Peyer's patch (tissue), 4 donors: ENCODE results near the gene GPR141. TPM values are rescaled to one million over a fixed set of nuclear protein-coding genes. Genes with fewer than 3 reads are reported as not detected.

ENCODE experiments used
- DNase-seq, 3 donors: peaks; one replicate each; pipeline ENCODE4 v3.0.0-alpha.2; 2017 to 2019
- H3K27ac ChIP-seq, 4 donors: fragments of 200-600 bp; sonication (generic); one replicate each; pipeline ENCODE4 v1.5.1; 2016 to 2019
- H3K27me3 ChIP-seq, 2 donors: fragments of 200-600 bp; sonication (generic); one replicate each; pipeline ENCODE4 v1.5.1; 2019
- H3K36me3 ChIP-seq, 3 donors: fragments of 200-600 bp; sonication (generic); one replicate each; pipeline ENCODE4 v1.5.1; 2016 to 2019
- H3K4me1 ChIP-seq, 4 donors: fragments of 200-600 bp; sonication (generic); one replicate each; pipeline ENCODE4 v1.5.1; 2016 to 2019
- H3K4me3 ChIP-seq, 4 donors: fragments of 200-600 bp; sonication (generic); 1 replicate in 3 of 4; 2 replicates in 1 of 4; pipeline ENCODE4 v1.5.1; 2016 to 2019; ENCODE audit warnings: mild to moderate bottlenecking in 1 of 4
- H3K9me3 ChIP-seq, 4 donors: fragments of 200-600 bp; sonication (generic); one replicate each; pipeline ENCODE4 v1.5.1; 2016 to 2019; ENCODE audit warnings: mild to moderate bottlenecking in 1 of 4
- POLR2A ChIP-seq, 2 donors: fragments of 450-650 bp; IDR thresholded peaks; one replicate each; pipeline ENCODE4 v1.5.1; 2017; ENCODE audit warnings: antibody characterized with exemption in 2 of 2, mild to moderate bottlenecking in 2 of 2, moderate library complexity in 2 of 2
- total RNA-seq, 4 donors: library from RNA; depleted of rRNA; stranded (reverse); fragments of >200 nt; gene quantifications; one replicate each; pipeline ENCODE4 v1.1.0, GENCODE V29; 2016
- TF ChIP-seq, protein P1 (sequence below), 6 experiments: fragments of 450-650 bp in 4 of 6; fragments of 200-600 bp in 2 of 6; sonication (generic) in 1 of 6; IDR thresholded peaks; one replicate each; pipeline ENCODE4 v1.5.1; 2017 to 2019; ENCODE audit warnings: antibody characterized with exemption in 6 of 6, mild to moderate bottlenecking in 3 of 6, moderate library complexity in 1 of 6

Gene GPR141
- total RNA-seq, 4 donors from 2014 or later = not detected

DNA sequence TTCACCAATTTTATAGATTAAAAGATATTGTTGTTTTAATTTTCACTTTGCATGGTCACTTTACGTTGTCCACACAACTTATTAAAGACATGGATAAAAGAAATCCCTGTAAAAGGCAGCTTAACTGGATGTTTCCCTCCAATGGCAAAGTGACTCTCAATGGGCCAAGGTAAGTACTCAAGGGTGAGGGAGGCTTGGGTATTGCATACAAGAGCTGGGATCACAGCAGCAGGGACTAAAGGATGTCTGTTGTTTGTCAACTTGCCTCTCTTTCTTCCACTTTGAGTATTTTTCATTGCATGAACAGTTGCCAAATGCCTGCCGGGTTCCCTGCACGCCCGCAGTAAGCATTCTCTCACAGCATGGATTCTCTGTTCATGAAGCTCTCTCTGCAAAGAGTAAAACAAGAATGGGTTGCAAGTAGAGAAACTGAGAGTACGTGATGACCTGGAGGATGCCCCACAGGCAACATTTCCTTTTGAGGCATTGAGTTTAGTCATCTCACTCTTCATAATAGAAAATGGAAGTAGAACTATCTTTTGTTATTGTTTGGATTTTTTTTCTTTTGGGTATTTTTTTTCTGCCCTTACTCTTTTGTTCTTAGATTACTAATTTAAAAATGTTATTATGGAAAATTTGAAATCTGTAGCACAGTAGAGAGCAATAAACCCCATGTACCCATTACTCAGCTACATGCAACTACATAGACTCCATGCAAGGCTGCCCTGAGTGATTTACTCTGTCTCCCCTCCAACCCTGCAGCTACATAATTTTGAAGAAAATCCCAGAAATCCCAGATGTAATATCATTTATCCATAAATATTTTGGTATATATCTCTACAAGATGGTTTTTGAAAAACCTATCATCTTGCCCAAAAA, 26.3 kb downstream of the GPR141 start:
- H3K36me3 ChIP-seq = no peaks in the 10 kb centered on the region
- no peak for TF ChIP-seq POLR2A (IDR thresholded peaks at IDR 0.05)
- TF ChIP-seq, protein P1, sequence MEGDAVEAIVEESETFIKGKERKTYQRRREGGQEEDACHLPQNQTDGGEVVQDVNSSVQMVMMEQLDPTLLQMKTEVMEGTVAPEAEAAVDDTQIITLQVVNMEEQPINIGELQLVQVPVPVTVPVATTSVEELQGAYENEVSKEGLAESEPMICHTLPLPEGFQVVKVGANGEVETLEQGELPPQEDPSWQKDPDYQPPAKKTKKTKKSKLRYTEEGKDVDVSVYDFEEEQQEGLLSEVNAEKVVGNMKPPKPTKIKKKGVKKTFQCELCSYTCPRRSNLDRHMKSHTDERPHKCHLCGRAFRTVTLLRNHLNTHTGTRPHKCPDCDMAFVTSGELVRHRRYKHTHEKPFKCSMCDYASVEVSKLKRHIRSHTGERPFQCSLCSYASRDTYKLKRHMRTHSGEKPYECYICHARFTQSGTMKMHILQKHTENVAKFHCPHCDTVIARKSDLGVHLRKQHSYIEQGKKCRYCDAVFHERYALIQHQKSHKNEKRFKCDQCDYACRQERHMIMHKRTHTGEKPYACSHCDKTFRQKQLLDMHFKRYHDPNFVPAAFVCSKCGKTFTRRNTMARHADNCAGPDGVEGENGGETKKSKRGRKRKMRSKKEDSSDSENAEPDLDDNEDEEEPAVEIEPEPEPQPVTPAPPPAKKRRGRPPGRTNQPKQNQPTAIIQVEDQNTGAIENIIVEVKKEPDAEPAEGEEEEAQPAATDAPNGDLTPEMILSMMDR (IDR thresholded peaks at IDR 0.05) = no peak
- no peaks in the 10 kb centered on the region for H3K27me3 ChIP-seq
- H3K27ac ChIP-seq = no peak overlapping the region
- no peak for DNase-seq
- no peaks in the 10 kb centered on the region for H3K4me1 ChIP-seq
- no peak overlapping the region for H3K4me3 ChIP-seq
- no peaks in the 10 kb centered on the region for H3K9me3 ChIP-seq

- Histone ChIP-seq H3K9me3 (no peaks in the 10 kb centered on the region), H3K4me1 (no peaks in the 10 kb centered on the region), H3K27ac (no peak overlapping the region), H3K4me3 (no peak overlapping the region), H3K36me3 (no peaks in the 10 kb centered on the region), H3K27me3 (no peaks in the 10 kb centered on the region)
- TF ChIP-seq, protein P1 (IDR thresholded peaks at IDR 0.05) = no peak
- no peak for TF ChIP-seq POLR2A (IDR thresholded peaks at IDR 0.05)
- DNase-seq = no peak
These were observed 30.0 kb downstream of the GPR141 start for GRCh38 chr7:37713613-37714012.

GRCh38 chr7:37714606-37715005, 31.0 kb downstream of the GPR141 start:
- Histone ChIP-seq H3K4me3 (no peak overlapping the region), H3K9me3 (no peaks in the 10 kb centered on the region), H3K36me3 (no peaks in the 10 kb centered on the region), H3K27ac (no peak overlapping the region), H3K4me1 (no peaks in the 10 kb centered on the region), H3K27me3 (no peaks in the 10 kb centered on the region)
- no peak for DNase-seq
- TF ChIP-seq POLR2A (IDR thresholded peaks at IDR 0.05) = no peak
- TF ChIP-seq, protein P1 (IDR thresholded peaks at IDR 0.05) = no peak

GRCh38 chr7:37718585-37718984, 35.0 kb downstream of the GPR141 start:
- H3K9me3 ChIP-seq = peaks cover 0 to 2% (median 0%) of the 10 kb centered on the region in 4 donors
- no peaks in the 10 kb centered on the region for H3K36me3 ChIP-seq
- no peak for TF ChIP-seq POLR2A (IDR thresholded peaks at IDR 0.05)
- TF ChIP-seq, protein P1 (IDR thresholded peaks at IDR 0.05) = no peak
- no peak overlapping the region for H3K4me3 ChIP-seq
- no peak overlapping the region for H3K27ac ChIP-seq
- no peaks in the 10 kb centered on the region for H3K27me3 ChIP-seq
- no peaks in the 10 kb centered on the region for H3K4me1 ChIP-seq
- no peak for DNase-seq

GRCh38 chr7:37719077-37719476, 35.5 kb downstream of the GPR141 start:
- Histone ChIP-seq H3K36me3 (no peaks in the 10 kb centered on the region), H3K4me3 (no peak overlapping the region), H3K27ac (no peak overlapping the region), H3K27me3 (no peaks in the 10 kb centered on the region), H3K9me3 (peaks cover 0 to 2% (median 0%) of the 10 kb centered on the region in 4 donors), H3K4me1 (no peaks in the 10 kb centered on the region)
- DNase-seq = no peak
- TF ChIP-seq, protein P1 (IDR thresholded peaks at IDR 0.05) = no peak
- TF ChIP-seq POLR2A (IDR thresholded peaks at IDR 0.05) = no peak
